Spleen (tissue), 7 donors: ENCODE measurements around the gene KIAA1328.

Experiments
- CTCF ChIP-seq, 11 experiments: fragments of 200-600 bp in 7 of 11; fragments of 450-650 bp in 4 of 11; sonication (generic) in 4 of 11; IDR thresholded peaks in 8 of 11; conservative IDR thresholded peaks in 3 of 11; 1 replicate in 7 of 11; 2 replicates in 4 of 11; pipeline versions ENCODE4 v1.4.0 to v1.8.0; 2016 to 2021; ENCODE audit warnings: antibody characterized with exemption in 11 of 11, inconsistent platforms in 4 of 11, mild to moderate bottlenecking in 1 of 11
- POLR2A ChIP-seq, 3 donors: fragments of 450-650 bp; IDR thresholded peaks; one replicate each; pipeline ENCODE4 v1.5.1; 2017; ENCODE audit warnings: antibody characterized with exemption in 3 of 3, mild to moderate bottlenecking in 1 of 3
- donor health status: DM: no; HTN: no; CAD: no; lungs with moderate emphysema.
- donor health status: DM: no; HTN: no; CAD: no.
- donor health status: DM: no; HTN: no; CAD: no.

- no peak for TF ChIP-seq POLR2A (IDR thresholded peaks at IDR 0.05)
- TF ChIP-seq CTCF (IDR thresholded peaks at IDR 0.05 in 8 of 11, conservative IDR thresholded peaks at IDR 0.05 in 3 of 11) = no peak
These were observed 68.3 kb downstream of the KIAA1328 start for GRCh38 chr18:36897253-36897652.
